ENCODE data around the gene INSRR. TPM values are rescaled to one million over a fixed set of nuclear protein-coding genes. Genes with fewer than 3 reads are reported as not detected.

INSRR gene
- total and polyA plus RNA-seq, 9 of the 15 experiments (the other 6 are each of a cell fraction or from before 2014, with no cell fraction given) = 0.03 to 0.18 (median 0.06) TPM; not detected in 3

DNA sequence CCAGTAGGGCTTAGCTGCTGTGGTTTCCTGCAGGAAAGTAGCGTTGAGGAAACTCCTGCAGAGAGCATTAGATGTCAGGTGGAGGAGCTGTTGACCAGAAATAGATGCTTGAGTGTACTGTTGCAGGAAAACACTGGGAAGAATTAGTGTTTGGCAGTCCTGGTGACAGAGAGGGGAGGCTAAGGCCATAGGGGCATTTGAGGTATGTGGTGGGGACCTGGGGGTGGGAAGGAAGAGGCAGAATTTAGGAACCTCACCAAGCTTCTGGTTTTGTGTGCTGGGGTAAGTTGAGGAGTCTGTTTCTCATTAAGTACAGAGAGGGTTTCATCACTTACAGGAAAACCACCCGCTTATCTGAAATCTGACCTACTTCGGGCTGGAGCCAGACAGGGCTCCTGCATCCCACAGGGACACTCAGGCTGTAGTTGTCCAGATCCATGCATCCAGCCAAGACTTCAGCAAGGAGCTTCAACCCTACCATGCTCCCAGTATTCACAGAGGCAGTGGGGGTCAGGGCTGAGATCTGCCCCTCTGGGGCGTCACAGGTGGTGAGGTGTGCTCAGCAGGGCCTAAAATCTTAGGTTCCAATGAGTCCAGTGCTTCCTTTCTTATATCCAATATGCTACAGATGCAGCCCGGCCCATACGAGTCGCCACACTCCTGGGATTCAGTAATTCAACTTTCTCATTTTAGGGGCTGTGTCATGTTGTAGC lies 57.4 kb downstream of the INSRR start (continued):
- no peak for TF ChIP-seq ZNF263 (CRISPR knock-in tag; IDR thresholded peaks at IDR 0.05; ENCODE audit: borderline replicate concordance)
- TF ChIP-seq MCM5 (IDR thresholded peaks at IDR 0.05; ENCODE audit: low read depth) = no peak
- TF ChIP-seq, protein P1, sequence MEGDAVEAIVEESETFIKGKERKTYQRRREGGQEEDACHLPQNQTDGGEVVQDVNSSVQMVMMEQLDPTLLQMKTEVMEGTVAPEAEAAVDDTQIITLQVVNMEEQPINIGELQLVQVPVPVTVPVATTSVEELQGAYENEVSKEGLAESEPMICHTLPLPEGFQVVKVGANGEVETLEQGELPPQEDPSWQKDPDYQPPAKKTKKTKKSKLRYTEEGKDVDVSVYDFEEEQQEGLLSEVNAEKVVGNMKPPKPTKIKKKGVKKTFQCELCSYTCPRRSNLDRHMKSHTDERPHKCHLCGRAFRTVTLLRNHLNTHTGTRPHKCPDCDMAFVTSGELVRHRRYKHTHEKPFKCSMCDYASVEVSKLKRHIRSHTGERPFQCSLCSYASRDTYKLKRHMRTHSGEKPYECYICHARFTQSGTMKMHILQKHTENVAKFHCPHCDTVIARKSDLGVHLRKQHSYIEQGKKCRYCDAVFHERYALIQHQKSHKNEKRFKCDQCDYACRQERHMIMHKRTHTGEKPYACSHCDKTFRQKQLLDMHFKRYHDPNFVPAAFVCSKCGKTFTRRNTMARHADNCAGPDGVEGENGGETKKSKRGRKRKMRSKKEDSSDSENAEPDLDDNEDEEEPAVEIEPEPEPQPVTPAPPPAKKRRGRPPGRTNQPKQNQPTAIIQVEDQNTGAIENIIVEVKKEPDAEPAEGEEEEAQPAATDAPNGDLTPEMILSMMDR (IDR thresholded peaks at IDR 0.05 in 2 of 3, conservative IDR thresholded peaks at IDR 0.05 in 1 of 3; ENCODE audit: insufficient read depth in 2 of 3, low read depth in 1 of 3, low read length in 3 of 3) = peak in 1 of 3 experiments; percentile 33; a peak in 2 of 6 replicates
- TF ChIP-seq RCOR1 (IDR thresholded peaks at IDR 0.05; ENCODE audit: borderline replicate concordance in 1 of 2, low read depth in 2 of 2, low read length in 2 of 2) = no peak
- TF ChIP-seq TAF7 (tag; IDR thresholded peaks at IDR 0.05) = no peak
- TF ChIP-seq, protein P2, sequence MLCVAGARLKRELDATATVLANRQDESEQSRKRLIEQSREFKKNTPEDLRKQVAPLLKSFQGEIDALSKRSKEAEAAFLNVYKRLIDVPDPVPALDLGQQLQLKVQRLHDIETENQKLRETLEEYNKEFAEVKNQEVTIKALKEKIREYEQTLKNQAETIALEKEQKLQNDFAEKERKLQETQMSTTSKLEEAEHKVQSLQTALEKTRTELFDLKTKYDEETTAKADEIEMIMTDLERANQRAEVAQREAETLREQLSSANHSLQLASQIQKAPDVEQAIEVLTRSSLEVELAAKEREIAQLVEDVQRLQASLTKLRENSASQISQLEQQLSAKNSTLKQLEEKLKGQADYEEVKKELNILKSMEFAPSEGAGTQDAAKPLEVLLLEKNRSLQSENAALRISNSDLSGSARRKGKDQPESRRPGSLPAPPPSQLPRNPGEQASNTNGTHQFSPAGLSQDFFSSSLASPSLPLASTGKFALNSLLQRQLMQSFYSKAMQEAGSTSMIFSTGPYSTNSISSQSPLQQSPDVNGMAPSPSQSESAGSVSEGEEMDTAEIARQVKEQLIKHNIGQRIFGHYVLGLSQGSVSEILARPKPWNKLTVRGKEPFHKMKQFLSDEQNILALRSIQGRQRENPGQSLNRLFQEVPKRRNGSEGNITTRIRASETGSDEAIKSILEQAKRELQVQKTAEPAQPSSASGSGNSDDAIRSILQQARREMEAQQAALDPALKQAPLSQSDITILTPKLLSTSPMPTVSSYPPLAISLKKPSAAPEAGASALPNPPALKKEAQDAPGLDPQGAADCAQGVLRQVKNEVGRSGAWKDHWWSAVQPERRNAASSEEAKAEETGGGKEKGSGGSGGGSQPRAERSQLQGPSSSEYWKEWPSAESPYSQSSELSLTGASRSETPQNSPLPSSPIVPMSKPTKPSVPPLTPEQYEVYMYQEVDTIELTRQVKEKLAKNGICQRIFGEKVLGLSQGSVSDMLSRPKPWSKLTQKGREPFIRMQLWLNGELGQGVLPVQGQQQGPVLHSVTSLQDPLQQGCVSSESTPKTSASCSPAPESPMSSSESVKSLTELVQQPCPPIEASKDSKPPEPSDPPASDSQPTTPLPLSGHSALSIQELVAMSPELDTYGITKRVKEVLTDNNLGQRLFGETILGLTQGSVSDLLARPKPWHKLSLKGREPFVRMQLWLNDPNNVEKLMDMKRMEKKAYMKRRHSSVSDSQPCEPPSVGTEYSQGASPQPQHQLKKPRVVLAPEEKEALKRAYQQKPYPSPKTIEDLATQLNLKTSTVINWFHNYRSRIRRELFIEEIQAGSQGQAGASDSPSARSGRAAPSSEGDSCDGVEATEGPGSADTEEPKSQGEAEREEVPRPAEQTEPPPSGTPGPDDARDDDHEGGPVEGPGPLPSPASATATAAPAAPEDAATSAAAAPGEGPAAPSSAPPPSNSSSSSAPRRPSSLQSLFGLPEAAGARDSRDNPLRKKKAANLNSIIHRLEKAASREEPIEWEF (CRISPR knock-in tag; IDR thresholded peaks at IDR 0.05) = no peak
- TF ChIP-seq CREB1 (IDR thresholded peaks at IDR 0.05) = no peak
- TF ChIP-seq CREB1 (CRISPR knock-in tag; IDR thresholded peaks at IDR 0.05) = no peak
- TF ChIP-seq NCOA4 (IDR thresholded peaks at IDR 0.05; ENCODE audit: partially characterized antibody) = no peak
- TF ChIP-seq ARID2 (IDR thresholded peaks at IDR 0.05) = peak; percentile 18; the same call in 1 of the 2 replicates
- no peak for TF ChIP-seq TRIM28 (IDR thresholded peaks at IDR 0.05)
- no peak for TF ChIP-seq ARID1B (IDR thresholded peaks at IDR 0.05)
- TF ChIP-seq ZNF146 (CRISPR knock-in tag; IDR thresholded peaks at IDR 0.05; ENCODE audit: unreplicated experiment) = no peak
- no peak for TF ChIP-seq MEIS2 (IDR thresholded peaks at IDR 0.05; ENCODE audit: partially characterized antibody)
- TF ChIP-seq TEAD4 (IDR thresholded peaks at IDR 0.05; ENCODE audit: low read length) = no peak
- TF ChIP-seq TEAD4 (CRISPR knock-in tag; IDR thresholded peaks at IDR 0.05; ENCODE audit: borderline replicate concordance) = no peak
- TF ChIP-seq SUPT5H (IDR thresholded peaks at IDR 0.05) = peak; percentile 54; the same call in 1 of the 2 replicates
- no peak for TF ChIP-seq MTA3 (IDR thresholded peaks at IDR 0.05; ENCODE audit: borderline replicate concordance)
- TF ChIP-seq BRF1 (IDR thresholded peaks at IDR 0.05; ENCODE audit: borderline replicate concordance, extremely low read depth, insufficient read length) = no peak
- TF ChIP-seq, protein P3, sequence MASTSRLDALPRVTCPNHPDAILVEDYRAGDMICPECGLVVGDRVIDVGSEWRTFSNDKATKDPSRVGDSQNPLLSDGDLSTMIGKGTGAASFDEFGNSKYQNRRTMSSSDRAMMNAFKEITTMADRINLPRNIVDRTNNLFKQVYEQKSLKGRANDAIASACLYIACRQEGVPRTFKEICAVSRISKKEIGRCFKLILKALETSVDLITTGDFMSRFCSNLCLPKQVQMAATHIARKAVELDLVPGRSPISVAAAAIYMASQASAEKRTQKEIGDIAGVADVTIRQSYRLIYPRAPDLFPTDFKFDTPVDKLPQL (IDR thresholded peaks at IDR 0.05; ENCODE audit: extremely low read depth, insufficient read length) = no peak
- TF ChIP-seq SMC3 (conservative IDR thresholded peaks at IDR 0.05; ENCODE audit: insufficient read depth, low read depth, low read length) = no peak
- peak; percentile 43 for TF ChIP-seq POLR2AphosphoS5 (IDR thresholded peaks at IDR 0.05; ENCODE audit: control insufficient read depth, insufficient read depth, low read depth, low read length)

Measured in K562 (cell line).